GM12892 (cell line): Measurements from ENCODE around the gene LHX4.

Source experiments
- POLR2A ChIP-seq: IDR thresholded peaks from 2 replicates; pipeline ENCODE4 v1.6.1; 2011; ENCODE audit warnings: low read depth, low read length, control low read depth
- POLR2AphosphoS5 ChIP-seq: IDR thresholded peaks from 2 replicates; pipeline ENCODE4 v1.6.1; 2011; ENCODE audit warnings: low read depth, low read length, control low read depth
- TAF1 ChIP-seq: IDR thresholded peaks from 2 replicates; pipeline ENCODE4 v1.6.1; 2011; ENCODE audit warnings: low read depth, mild to moderate bottlenecking, control low read depth, low read length, borderline replicate concordance

- TF ChIP-seq POLR2AphosphoS5 (no peak), POLR2A (no peak), TAF1 (no peak)
These were observed 51.4 kb downstream of the LHX4 start for GRCh38 chr1:180281490-180281889.
